Activated CD4-positive, alpha-beta T cell treated with anti-CD3 and anti-CD28 coated beads, Interleukin-2, amount 50 U/mL, for 16 hours (primary cell): ENCODE measurements around the gene CCDC106.

Experiments used
- DNase-seq: peaks from one replicate; pipeline ENCODE4 v3.0.0-alpha.2; 2020

The CCDC106 gene

DNA sequence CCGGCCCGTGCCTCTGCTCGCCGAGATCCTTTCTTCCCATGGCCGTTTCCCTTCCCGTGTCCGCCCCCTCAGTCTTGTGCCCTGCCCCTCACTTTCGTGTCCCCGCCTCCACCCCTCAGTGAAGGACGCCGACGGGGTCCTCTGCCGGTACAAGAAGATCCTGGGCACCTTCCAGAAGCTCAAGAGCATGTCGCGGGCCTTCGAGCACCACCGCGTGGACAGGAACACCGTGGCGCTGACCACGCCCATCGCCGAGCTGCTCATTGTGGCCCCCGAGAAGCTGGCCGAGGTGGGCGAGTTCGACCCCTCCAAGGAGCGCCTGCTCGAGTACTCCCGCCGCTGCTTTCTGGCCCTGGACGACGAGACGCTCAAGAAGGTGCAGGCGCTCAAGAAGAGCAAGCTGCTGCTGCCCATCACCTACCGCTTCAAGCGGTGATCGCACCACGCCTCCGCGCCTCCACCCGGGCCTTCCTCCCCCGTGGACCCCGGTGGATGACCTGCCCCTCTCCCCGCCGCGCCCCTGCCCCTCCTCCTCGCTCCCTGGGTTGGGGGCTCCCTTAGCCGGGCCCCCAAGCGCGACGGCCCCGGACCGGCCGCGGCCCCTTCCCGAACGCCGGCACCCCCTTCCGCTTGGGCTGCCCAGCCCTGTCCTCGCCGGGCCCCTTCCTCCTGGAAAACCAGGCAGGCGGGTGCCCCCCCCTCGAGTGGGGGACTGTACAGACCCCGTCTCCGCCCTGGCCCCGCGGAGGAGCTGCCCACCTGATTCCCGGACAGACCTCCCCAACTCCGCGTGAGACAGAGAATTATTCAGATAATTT, 4.5 kb downstream of the CCDC106 start:
- DNase-seq, result no peak

DNA sequence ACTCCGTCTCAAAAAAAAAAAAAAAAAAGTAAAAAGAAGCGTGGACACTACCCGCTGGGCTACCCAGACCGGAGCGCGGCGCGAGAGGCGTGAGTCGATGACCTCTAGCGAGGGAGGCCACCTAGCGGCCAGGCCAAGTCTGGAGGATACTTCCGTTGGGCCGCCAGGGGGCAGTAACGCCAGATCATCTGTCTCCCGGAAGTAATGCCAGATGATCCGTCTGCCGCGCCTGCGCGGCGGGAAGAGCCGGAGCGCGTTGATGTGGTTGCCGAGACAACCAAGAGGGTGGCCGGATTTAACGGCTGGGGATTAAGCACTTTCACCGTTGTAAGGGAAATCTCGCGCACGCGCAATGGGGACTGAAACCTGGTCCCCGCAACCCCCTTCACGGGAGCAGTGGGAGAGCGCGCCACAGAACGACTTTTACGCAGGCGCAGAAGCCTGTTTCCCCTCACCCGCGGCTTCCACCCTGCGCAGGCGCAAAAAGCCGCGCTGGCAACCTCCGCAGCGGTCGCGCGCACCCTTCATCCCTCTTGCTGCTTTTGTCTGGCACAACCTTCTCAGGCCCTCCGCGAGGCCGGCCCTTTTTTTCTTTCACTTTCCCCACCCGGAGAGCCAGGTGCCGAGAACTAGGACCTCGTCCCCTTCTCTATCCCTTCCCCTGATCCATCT, 5.8 kb downstream of the CCDC106 start:
- DNase-seq, result peak; percentile 99

DNA sequence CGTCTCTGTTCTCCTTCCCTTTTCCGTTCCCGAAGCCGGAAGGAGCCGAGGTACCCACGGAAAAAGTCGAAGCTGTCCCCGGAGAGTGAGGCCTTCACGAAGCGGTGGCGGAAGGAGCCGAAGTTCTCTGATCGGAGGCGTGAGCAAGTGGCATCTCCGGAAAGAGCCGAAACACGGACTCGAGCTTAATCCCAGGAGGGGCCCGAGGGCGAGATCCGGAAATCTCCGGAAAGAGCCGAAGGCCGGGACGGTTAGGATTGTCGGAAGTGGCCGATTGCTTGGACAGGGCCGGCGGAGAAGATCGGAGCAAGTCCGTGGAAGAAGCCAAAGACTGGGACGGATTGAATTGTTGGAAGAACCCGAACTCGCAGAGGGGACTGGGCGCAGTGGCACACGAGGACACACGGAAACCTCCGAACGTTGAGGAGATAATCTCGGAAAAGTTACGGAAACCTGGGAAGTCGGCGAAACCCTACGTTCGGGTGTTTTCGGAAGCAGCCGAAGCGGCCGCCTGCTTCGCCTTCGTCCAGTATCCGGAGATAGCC, 6.4 kb downstream of the CCDC106 start:
- peak; percentile 100 for DNase-seq

DNA sequence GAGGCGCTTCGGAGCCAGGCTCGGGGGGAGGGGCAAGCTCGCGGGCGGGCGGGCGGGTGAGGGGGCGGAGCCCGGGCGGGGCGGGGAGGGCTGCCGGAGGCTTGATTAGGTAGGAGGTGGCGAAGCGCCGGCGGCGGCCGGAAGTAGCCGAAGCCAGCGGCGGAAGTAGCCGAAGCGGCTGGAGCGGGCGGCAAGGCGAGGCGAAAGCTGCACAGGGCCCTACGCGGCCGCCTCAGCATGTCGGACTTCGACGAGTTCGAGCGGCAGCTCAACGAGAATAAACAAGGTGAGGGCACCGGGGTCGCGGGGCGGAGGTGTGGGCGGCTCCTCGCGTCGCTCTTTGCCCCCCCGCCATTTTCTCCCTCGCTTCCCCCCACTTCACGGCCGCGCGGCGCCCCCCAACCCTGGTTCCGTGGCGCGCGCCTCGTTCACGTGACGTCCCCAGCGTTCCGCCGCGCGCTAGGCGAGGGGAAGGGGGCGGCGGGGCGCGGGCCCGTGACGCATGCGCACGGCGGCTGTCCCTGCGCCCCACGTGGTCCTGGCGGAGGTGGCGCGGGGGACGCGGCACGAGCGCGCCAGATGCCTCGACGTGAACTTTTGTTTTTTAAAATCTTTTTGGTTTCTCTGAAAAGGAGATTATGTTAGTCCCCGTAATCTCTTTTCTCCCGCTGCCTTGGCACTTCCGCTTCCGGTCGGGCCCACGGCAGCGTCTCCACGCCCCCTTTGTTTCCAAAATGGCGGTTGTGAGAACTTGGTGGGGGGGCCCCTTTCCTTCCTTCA, 7.0 kb downstream of the CCDC106 start, which contains the start of gene U2AF2:
Gene U2AF2 (plus strand): TSS at position 168 of the 780 bp plus-strand sequence. CDS start 70 bp downstream, at position 238.
- peak; percentile 97 for DNase-seq

DNA sequence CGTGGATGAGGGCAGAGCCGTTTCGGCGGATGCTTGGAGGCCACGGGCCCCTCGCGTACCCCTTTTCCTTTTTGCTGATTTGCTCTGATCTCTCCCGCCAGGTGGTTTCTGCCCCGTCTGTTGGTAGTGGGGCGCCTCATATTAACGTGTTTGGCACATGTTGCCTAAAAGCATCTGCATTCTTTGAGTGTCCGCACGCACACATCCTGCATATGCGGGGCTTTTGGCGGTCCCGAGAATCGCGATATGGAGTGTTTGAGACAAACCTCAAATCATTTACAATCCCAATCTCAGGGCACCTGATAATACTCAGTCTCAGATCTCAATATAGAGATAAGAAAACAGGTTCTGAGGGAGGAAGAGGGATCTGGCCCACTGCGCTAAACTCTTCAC, 7.6 kb downstream of the CCDC106 start:
- no peak for DNase-seq

DNA sequence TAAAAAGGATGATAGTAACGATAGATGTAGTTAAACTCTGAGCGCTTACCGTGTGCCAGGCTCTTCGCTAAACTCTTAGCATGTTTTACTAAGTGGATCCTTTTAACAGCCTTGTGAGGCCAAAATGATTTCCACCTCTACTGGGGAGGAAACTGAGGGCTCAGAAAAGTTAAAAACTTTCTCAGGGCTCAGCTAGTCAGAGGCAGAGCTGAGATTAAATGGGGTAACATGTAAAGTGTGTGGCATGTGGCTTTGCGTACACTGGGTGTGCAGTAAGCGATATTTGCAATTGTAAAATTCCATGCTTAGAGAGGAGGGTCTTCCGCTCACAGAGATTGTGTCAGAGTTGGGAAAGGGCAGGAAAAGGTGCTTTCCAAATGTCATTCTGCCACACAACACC, 8.5 kb downstream of the CCDC106 start:
- DNase-seq, result no peak

DNA sequence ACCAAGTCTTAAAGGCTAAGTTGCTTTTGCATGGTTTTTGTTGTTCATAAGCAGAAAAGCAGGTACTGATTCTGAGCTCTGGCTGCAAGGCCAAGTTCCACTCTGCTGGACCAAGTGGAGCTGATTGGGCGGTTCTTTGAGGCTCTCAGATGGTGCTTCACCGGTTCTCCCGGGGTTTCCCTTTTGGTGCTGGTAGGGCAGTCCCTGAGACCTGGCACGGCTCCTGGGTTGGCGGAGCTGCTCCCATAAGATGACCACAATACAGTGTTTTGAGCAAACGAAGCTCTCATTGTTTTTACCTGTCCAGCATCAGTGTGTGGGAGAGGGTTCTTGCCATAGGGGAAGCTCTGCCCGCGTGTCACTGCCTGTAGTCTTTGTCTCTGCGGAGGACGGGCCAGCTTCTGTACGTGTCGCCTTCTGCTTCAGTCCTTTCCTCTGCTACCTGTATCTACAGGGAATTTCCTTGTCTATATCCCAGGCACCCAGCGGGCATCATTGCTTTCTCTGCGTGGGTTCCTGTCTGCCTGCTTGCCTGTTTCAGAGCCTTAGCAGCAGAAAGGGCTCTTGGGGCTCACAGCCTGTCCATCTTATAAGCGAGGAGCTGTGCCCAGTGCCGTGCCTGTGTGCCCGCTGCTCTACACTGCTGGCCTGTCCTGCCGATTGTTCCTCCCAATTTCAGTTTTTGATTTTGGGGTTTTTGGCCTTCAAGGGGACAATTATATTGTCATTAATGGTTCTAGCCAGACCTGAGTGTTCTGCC, 9.2 kb downstream of the CCDC106 start:
- no peak for DNase-seq

DNA sequence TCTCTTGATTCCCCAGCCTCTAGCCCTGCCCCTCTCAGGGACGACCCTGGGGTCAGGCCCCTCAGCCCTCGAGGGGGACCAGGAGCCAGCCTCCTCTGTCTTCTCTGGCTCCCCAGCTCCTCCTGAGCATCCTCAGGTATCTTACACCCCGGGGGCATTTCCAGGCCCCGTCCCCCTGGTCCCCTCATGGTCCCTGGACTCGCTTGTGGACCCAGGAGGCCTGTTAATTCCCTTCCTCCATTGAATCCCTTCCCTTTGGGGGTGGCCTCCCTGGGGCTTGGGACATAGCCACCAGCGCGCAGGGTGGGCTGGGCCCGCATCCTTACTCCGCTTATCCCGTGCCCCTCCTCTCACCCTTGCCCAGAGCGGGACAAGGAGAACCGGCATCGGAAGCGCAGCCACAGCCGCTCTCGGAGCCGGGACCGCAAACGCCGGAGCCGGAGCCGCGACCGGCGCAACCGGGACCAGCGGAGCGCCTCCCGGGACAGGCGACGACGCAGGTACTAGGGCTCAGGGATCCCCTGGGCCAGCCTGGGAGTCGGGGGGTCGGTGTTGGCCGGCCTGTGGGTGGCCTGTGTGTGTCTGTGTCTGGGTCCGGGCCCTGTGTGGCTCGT, 10.9 kb downstream of the CCDC106 start:
- DNase-seq, result no peak

DNA sequence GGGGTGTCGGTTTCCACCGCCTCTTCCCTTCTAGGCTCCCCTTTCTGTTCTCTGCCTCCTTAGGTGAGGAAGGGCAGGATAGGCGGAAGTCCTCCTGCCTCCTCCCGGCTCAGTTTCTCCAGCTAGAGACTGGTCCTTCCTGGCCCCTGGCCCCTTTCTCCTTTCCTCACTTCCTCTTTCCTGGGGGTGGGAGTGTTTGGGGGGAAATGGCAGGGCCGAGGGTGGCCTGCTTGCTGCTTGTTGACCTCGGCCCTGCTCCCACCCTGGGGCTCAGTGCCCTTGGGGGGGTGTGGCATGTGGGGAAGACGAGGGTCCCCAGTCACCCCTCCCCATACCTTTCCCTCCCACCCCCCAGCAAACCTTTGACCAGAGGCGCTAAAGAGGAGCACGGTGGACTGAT, 11.8 kb downstream of the CCDC106 start:
- no peak for DNase-seq

DNA sequence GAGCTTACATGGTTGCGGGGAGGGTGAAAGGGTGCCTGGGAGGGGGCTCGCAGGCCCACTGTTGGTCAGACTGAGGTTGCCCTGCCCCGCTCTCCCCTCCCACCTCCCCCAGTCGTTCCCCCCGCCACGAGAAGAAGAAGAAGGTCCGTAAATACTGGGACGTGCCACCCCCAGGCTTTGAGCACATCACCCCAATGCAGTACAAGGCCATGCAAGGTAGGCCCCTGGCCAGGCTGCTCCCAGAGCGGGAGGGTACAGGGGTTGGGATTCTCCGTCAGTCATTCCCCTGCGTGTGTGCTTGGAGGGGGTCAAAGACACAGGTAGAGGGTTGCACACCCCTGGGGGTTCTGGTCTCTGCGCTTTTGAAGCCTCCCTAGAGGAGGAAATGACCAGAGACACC, 12.4 kb downstream of the CCDC106 start:
- DNase-seq, result no peak

DNA sequence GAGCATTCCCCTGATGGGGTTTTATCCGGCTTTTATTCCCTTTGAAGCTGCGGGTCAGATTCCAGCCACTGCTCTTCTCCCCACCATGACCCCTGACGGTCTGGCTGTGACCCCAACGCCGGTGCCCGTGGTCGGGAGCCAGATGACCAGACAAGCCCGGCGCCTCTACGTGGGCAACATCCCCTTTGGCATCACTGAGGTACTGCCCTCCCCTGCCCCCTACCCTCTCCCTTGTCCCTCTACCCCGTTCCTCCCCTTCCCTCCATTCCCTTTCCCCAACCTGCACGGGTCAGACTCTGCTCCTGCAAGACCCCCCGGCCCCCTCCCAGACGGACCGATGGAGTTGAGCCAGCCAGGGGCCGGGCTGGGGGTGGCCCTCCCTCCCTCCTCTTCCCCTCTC, 13.0 kb downstream of the CCDC106 start:
- DNase-seq, result no peak

DNA sequence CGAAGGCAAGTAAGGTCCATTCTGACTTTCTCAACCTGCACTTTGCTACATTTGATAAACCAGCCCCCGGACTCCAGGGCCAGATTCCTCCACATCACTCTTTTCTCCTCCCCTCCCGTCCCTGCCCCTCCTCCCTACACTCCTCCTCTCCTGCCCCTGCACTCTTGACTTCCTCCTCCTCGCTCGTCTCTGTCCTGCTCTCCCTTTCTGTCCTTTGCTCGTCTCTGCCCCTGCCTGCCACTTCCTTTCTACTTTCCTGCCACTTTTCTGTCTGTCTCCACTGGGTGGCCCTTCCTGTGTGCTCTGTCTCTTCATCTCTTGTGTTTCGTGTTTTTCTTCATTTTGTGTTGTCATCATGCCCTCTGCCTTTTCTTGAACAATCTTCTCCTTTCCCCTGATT, 13.8 kb downstream of the CCDC106 start:
- DNase-seq, result no peak

DNA sequence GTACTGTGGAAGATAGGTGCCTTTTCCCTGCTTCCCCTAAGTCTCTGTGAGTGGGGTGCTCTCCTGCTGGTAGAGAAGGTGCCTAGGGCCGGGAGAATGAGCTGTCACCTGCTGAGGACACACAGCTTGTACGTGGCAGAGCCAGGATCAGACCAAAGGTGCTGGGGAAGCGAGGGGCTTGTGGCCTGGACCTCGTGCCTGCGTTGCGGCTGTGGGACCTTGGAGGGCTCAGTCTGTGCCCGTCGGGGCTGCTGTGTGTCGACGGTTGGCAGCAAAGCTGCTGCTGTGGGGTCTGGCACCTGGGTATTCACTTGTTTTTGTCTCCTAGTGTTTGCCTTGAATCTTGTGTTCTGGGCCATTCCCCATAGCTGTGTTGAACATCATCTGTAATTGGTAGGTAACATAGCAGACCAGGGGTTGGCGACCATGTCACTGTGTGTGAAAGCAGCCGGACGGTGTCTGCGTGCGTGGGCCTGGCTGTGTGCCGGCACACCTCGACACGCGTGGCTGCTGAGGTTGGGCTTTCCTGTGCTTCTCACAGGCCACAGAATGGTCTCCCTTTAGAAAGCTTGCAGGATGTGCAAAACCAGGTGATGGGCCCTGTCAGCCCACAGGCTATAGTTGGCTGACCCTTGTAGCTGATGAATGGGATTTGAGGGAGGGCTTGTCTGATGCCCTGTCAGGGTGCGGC, 16.0 kb downstream of the CCDC106 start:
- DNase-seq, result no peak

DNA sequence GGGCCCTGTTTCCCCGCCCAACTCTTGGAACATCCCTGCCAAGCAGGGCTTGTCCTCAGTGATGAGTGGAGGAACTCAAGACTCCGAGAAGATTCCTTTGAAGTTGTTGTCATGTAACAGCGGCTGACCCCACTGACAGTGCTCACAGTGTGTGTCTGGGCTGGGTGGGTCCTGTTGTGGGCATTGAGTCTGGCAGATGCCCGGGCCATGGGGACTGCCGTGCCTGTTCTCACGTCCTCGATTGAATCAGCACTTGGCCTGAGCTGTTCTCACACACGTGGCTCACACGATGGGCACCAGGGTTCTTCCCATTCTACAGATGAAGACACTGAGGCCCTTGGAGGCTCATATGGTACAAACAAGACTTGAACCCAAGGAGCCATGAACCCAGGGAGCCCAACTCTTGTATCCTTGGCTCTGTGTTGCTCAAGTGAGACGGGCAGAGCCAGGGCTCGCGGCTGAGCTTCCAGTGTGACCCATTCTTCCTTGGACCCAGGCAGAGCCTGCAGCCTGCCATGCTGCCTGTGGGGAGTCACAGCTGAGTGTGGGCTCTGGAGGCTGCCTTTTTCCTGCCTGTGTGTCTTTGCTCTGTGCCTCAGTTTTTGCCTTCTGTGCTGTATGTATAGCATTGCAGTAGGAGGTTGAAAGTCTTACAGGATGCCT, 18.5 kb downstream of the CCDC106 start:
- no peak for DNase-seq

DNA sequence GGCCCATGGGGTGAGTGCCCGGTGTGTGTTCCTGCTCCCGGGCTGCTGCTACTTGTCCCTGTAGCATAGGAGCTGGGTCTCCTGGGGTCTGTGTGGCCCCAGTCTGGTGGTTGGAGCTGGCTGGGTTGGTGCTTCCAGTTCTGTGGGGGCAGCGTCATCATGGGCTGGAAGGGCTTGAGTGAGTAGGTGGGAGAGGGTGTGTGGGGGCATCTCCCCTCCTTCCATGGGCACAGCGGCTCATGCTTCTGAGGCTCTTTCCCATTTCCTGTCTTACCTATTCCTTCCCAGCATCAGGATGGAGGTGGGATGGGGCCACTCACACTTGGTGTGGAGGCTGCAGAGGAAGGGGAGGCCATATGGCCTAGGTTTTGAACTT, 19.0 kb downstream of the CCDC106 start:
- DNase-seq, result no peak

DNA sequence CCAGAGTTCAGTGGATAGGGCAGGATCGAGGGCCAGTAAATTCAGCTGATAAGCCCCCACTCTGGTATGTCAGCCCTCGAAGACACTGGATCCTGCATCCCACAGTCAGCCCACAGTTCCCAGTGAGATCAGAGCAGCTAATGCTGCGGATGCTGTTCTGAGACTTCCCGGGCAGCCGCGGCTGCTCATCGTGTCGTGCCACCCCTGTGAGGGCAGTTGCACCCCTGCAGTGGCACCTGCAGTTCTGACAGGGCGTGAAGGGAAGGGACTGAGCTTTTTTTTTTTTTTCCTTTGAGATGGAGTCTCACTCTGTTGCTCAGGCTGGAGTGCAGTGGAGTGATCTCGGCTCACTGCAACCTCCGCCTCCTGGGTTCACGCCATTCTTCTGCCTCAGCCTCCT, 19.5 kb downstream of the CCDC106 start:
- no peak for DNase-seq

DNA sequence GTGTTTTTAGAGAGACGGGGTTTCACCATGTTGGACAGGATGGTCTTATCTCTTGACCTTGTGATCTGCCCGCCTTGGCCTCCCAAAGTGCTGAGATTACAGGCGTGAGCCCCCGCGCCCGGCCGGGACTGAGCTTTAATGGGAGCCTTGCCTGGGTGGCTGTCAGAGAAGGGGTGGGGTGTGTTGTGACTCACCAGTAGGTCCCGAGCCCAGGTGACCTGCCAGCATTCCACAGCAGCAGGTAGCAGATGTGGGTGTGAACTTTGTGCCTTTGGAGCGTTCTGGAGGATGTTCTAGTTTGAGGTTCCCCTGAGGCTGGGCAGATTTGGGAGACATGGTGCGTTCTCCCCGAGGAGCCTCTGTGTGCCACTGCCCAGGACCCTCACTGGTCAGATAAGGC, 19.9 kb downstream of the CCDC106 start:
- DNase-seq, result no peak

DNA sequence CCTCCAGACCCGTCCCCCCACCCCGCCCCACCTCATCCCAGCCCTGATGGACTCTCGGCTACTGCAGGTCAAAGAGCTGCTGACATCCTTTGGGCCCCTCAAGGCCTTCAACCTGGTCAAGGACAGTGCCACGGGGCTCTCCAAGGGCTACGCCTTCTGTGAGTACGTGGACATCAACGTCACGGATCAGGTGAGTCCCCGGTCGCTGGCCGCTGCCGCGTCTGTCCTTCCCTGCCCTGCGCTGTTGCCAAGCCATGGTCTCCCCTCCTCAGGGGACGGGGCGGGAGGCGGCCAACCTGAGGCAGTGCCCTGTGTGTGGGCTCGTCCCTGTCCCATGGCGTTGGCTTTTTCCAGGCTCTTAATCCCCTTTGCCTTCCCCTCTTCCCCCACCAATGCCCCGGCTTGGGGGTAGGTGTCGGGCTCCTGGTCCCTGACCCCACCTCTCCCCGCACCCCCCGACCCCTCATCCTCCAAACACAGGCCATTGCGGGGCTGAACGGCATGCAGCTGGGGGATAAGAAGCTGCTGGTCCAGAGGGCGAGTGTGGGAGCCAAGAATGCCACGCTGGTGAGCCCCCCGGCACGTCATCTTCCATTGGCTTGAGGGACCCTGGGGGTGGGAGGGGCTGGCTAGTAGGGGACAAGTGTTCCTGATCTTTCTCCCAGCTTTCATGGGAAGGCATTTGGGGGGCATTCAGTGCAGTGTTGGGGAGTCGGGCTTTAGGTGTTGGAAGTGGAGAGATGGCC, 20.8 kb downstream of the CCDC106 start:
- DNase-seq, result no peak

DNA sequence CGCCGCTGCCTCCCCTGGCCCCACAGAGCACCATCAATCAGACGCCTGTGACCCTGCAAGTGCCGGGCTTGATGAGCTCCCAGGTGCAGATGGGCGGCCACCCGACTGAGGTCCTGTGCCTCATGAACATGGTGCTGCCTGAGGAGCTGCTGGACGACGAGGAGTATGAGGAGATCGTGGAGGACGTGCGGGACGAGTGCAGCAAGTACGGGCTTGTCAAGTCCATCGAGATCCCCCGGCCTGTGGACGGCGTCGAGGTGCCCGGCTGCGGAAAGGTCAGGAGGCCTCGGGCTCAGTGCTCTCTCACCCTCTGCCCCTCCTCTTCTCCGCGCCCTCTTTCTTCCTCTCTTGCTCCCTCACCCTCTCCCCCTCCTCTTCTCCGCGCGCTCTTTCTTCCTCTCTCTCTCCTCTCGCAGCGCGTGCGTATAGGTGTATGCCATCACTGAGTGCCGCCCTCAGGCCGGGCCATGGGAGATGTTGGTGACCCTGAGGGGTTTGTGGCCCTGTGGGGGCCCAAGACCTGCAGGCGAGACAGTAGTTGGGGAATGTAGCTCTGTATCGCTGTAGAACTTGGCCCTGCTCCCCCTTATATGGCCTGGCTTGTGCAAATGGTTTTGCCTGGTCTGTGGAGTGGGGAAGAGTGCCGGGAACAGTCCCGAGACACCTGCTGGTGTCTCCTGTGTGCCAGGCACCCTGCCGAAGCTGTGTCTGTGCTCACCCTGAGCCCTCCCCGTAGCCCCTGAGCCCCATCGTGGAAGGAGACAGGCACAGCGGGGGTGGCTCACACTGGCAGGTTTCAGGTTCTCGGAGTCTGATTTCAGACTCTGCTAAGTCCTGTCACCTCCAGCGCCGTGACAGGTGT, 21.6 kb downstream of the CCDC106 start:
- DNase-seq, result no peak
